H9 (cell line): ENCODE data around the gene SNX30. TPM values are rescaled to one million over a fixed set of nuclear protein-coding genes. Genes with fewer than 3 reads are reported as not detected.

Experiments
- DNase-seq: peaks from one replicate; pipeline ENCODE4 v3.0.0-alpha.2; 2017
- H2AFZ ChIP-seq: one replicate; pipeline ENCODE4 v1.6.1; 2013; ENCODE audit warnings: mild to moderate bottlenecking, low read length, control low read depth, moderate library complexity
- H2AK5ac ChIP-seq: 2 replicates; pipeline ENCODE4 v1.6.1; 2013; ENCODE audit warnings: low read length, control low read depth, mixed read lengths; ENCODE audit not compliant: insufficient read length
- H2BK120ac ChIP-seq: one replicate; pipeline ENCODE4 v1.6.1; 2013; ENCODE audit warnings: low read depth, mild to moderate bottlenecking, low read length, control low read depth, inconsistent platforms; ENCODE audit not compliant: poor library complexity, severe bottlenecking
- H2BK12ac ChIP-seq: 2 replicates; pipeline ENCODE4 v1.6.1; 2013; ENCODE audit warnings: low read length, control low read depth, mixed read lengths, low read depth; ENCODE audit not compliant: insufficient read length
- H2BK15ac ChIP-seq: 2 replicates; pipeline ENCODE4 v1.6.1; 2013; ENCODE audit warnings: low read depth, low read length, control low read depth
- H2BK20ac ChIP-seq: one replicate; pipeline ENCODE4 v1.6.1; 2013; ENCODE audit warnings: low read depth, mild to moderate bottlenecking, low read length, control low read depth, inconsistent platforms; ENCODE audit not compliant: poor library complexity, severe bottlenecking
- H2BK5ac ChIP-seq: 2 replicates; pipeline ENCODE4 v1.6.1; 2013; ENCODE audit warnings: low read length, control low read depth, mixed read lengths; ENCODE audit not compliant: insufficient read length
- H3K14ac ChIP-seq: 2 replicates; pipeline ENCODE4 v1.6.1; 2013; ENCODE audit warnings: low read length, control low read depth; ENCODE audit not compliant: insufficient read depth
- H3K18ac ChIP-seq: 2 replicates; pipeline ENCODE4 v1.6.1; 2013; ENCODE audit warnings: low read depth, mild to moderate bottlenecking, mixed read lengths, low read length, control low read depth; ENCODE audit not compliant: insufficient read length
- H3K23ac ChIP-seq: 2 replicates; pipeline ENCODE4 v1.6.1; 2013; ENCODE audit warnings: low read length, control low read depth, mixed read lengths, low read depth; ENCODE audit not compliant: insufficient read length
- H3K23me2 ChIP-seq: 2 replicates; pipeline ENCODE4 v1.6.1; 2013; ENCODE audit warnings: low read depth, mild to moderate bottlenecking, mixed read lengths, low read length, control low read depth; ENCODE audit not compliant: insufficient read length, poor library complexity, severe bottlenecking
- H3K27ac ChIP-seq: 2 replicates; pipeline ENCODE4 v1.5.1; 2013; ENCODE audit warnings: low read length, control low read depth, mixed read lengths, low read depth; ENCODE audit not compliant: insufficient read length
- H3K27me3 ChIP-seq: 2 replicates; pipeline ENCODE4 v1.6.1; 2013; ENCODE audit warnings: low read length, control low read depth, inconsistent platforms; ENCODE audit not compliant: insufficient read depth
- H3K4ac ChIP-seq: 2 replicates; pipeline ENCODE4 v1.6.1; 2013; ENCODE audit warnings: low read depth, mild to moderate bottlenecking, control low read depth, inconsistent platforms, low read length, moderate library complexity
- H3K4me1 ChIP-seq: 2 replicates; pipeline ENCODE4 v1.6.1; 2013; ENCODE audit warnings: low read length, control low read depth, inconsistent platforms; ENCODE audit not compliant: insufficient read depth
- H3K4me2 ChIP-seq: 2 replicates; pipeline ENCODE4 v1.6.1; 2013; ENCODE audit warnings: low read length, control low read depth, mixed read lengths; ENCODE audit not compliant: insufficient read length, insufficient read depth
- H3K56ac ChIP-seq: 2 replicates; pipeline ENCODE4 v1.6.1; 2013; ENCODE audit warnings: low read depth, mild to moderate bottlenecking, mixed read lengths, low read length, control low read depth; ENCODE audit not compliant: insufficient read length
- H3K79me1 ChIP-seq: 2 replicates; pipeline ENCODE4 v1.6.1; 2013; ENCODE audit warnings: low read depth, mild to moderate bottlenecking, moderate library complexity, low read length, control low read depth, inconsistent platforms; ENCODE audit not compliant: insufficient read depth, poor library complexity, severe bottlenecking
- H3K79me2 ChIP-seq: 2 replicates; pipeline ENCODE4 v1.6.1; 2013; ENCODE audit warnings: low read length, control low read depth, inconsistent platforms; ENCODE audit not compliant: insufficient read depth
- H3K9ac ChIP-seq: 2 replicates; pipeline ENCODE4 v1.6.1; 2013; ENCODE audit warnings: low read length, control low read depth, mixed read lengths; ENCODE audit not compliant: insufficient read length; ENCODE audit errors: extremely low read depth
- H3K9me3 ChIP-seq: one replicate; pipeline ENCODE4 v1.6.1; 2013; ENCODE audit warnings: low read depth, low read length, inconsistent platforms; ENCODE audit not compliant: control insufficient read depth
- H3T11ph ChIP-seq: one replicate; pipeline ENCODE4 v1.6.1; 2013; ENCODE audit warnings: mild to moderate bottlenecking, low read length, control low read depth, inconsistent platforms
- H4K20me1 ChIP-seq: one replicate; pipeline ENCODE4 v1.6.1; 2013; ENCODE audit not compliant: control insufficient read depth, insufficient read length, insufficient read depth
- H4K5ac ChIP-seq: 2 replicates; pipeline ENCODE4 v1.6.1; 2013; ENCODE audit warnings: low read depth, mild to moderate bottlenecking, mixed read lengths, low read length, control low read depth; ENCODE audit not compliant: insufficient read length
- H4K8ac ChIP-seq: replicated peaks from 2 replicates; pipeline ENCODE4 v1.6.1; 2013; ENCODE audit warnings: low read length, control low read depth, mixed read lengths, low read depth; ENCODE audit not compliant: insufficient read length
- H4K91ac ChIP-seq: 2 replicates; pipeline ENCODE4 v1.6.1; 2013; ENCODE audit warnings: low read depth, mild to moderate bottlenecking, moderate library complexity, mixed read lengths, low read length, control low read depth; ENCODE audit not compliant: insufficient read length
- H3K27ac Mint-ChIP-seq, 3 experiments: 2 replicates in 2 of 3; 3 replicates in 1 of 3; pipeline ENCODE4 v1.8.0; 2020 to 2021; ENCODE audit warnings: mixed read lengths in 3 of 3, mild to moderate bottlenecking in 1 of 3, moderate library complexity in 1 of 3
- H3K27me3 Mint-ChIP-seq: 2 replicates; pipeline ENCODE4 v1.8.0; 2021; ENCODE audit warnings: low read depth, mild to moderate bottlenecking, moderate library complexity, mixed read lengths
- H3K36me3 Mint-ChIP-seq, 3 experiments: 2 replicates in 2 of 3; 3 replicates in 1 of 3; pipeline ENCODE4 v1.8.0; 2020 to 2021; ENCODE audit warnings: low read depth in 3 of 3, mixed read lengths in 3 of 3; ENCODE audit not compliant: insufficient read depth in 1 of 3
- H3K4me1 Mint-ChIP-seq, 2 experiments: 2 replicates each; pipeline ENCODE4 v1.8.0; 2020; ENCODE audit warnings: mixed read lengths in 2 of 2
- H3K4me3 Mint-ChIP-seq, 2 experiments: 2 replicates in 1 of 2; 3 replicates in 1 of 2; pipeline ENCODE4 v1.8.0; 2020 to 2021; ENCODE audit warnings: mild to moderate bottlenecking in 2 of 2, mixed read lengths in 2 of 2, moderate library complexity in 1 of 2
- H3K9me3 Mint-ChIP-seq, 2 experiments: 2 replicates in 1 of 2; 3 replicates in 1 of 2; pipeline ENCODE4 v1.8.0; 2020; ENCODE audit warnings: mild to moderate bottlenecking in 2 of 2, mixed read lengths in 2 of 2, moderate library complexity in 1 of 2
- WGBS: extraction: QIAGEN DNeasy Blood & Tissue Kit; methylation state at CpG from one replicate; pipeline ENCODE4 v1.1.7; 2013; ENCODE audit warnings: missing lambda C conversion rate, low lambda C conversion rate, mixed read lengths; ENCODE audit not compliant: insufficient read length; ENCODE audit errors: extremely low coverage; 5-methylcytosine and 5-hydroxymethylcytosine counted together
- total RNA-seq: library from RNA; stranded (reverse); gene quantifications from 2 replicates; pipeline ENCODE4 v1.2.1, GENCODE V29; 2021
- TF ChIP-seq, protein P1 (sequence below): fragments of 200-600 bp; sonication (generic); conservative IDR thresholded peaks from 3 replicates; pipeline ENCODE4 v1.8.0; 2021; ENCODE audit warnings: antibody characterized with exemption, mild to moderate bottlenecking

Gene SNX30
- total RNA-seq, 1 experiment from 2014 or later: 10.3 TPM

DNA sequence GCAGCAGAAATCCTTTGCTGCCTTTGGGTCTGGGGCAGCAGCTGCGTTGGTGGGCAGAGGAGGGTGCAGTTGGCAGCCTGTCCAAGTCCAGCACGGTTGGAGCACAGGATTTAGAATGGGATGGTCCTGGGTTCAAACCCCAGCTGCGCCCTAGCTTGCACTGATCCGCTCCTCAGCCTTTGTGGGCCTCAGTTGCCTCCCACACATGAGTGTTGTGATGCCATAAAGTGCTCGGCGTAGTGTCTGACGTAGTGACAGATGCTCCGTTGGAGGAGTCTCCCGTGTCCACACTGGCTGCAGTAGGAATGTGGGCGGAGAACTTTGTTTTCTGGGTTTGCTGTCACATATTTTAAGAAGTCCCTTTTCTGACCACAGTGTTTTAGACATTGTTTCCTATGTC, 104.1 kb downstream of the SNX30 start:
- peaks cover 4 to 7% of the 10 kb centered on the region in 2 experiments for H3K4me1 Mint-ChIP-seq
- no peak overlapping the region for H3K23ac ChIP-seq

More for the DNA sequence above, 104.1 kb downstream of the SNX30 start:
- Histone ChIP-seq H4K20me1 (peaks cover 3% of the 10 kb centered on the region), H2BK120ac (no peak overlapping the region), H3K23me2 (no peaks in the 10 kb centered on the region), H3K56ac (no peak overlapping the region), H3K27me3 (no peaks in the 10 kb centered on the region), H2AK5ac (no peak overlapping the region), H3K79me1 (no peaks in the 10 kb centered on the region), H3K4me1 (no peaks in the 10 kb centered on the region), H3T11ph (no peak overlapping the region), H4K5ac (no peak overlapping the region), H3K9me3 (no peaks in the 10 kb centered on the region), H3K14ac (no peak overlapping the region), H3K18ac (no peak overlapping the region), H2BK20ac (no peak overlapping the region), H2BK12ac (no peak overlapping the region), H3K4me2 (no peak overlapping the region), H3K4ac (no peak overlapping the region), H4K91ac (no peak overlapping the region), H3K9ac (no peak overlapping the region), H4K8ac (no peak overlapping the region), H2BK15ac (no peak overlapping the region), H3K27ac (no peak overlapping the region), H2AFZ (no peak overlapping the region), H2BK5ac (no peak overlapping the region), H3K79me2 (no peaks in the 10 kb centered on the region)
- WGBS: no CpG with 5 or more reads among the region's 10 CpGs
- no peak overlapping the region for H3K4me3 Mint-ChIP-seq
- H3K27me3 Mint-ChIP-seq: no peaks in the 10 kb centered on the region
- TF ChIP-seq, protein P1, sequence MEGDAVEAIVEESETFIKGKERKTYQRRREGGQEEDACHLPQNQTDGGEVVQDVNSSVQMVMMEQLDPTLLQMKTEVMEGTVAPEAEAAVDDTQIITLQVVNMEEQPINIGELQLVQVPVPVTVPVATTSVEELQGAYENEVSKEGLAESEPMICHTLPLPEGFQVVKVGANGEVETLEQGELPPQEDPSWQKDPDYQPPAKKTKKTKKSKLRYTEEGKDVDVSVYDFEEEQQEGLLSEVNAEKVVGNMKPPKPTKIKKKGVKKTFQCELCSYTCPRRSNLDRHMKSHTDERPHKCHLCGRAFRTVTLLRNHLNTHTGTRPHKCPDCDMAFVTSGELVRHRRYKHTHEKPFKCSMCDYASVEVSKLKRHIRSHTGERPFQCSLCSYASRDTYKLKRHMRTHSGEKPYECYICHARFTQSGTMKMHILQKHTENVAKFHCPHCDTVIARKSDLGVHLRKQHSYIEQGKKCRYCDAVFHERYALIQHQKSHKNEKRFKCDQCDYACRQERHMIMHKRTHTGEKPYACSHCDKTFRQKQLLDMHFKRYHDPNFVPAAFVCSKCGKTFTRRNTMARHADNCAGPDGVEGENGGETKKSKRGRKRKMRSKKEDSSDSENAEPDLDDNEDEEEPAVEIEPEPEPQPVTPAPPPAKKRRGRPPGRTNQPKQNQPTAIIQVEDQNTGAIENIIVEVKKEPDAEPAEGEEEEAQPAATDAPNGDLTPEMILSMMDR: no peak
- no peak for DNase-seq
- no peak overlapping the region for H3K27ac Mint-ChIP-seq
- peaks cover 0 to 15% (median 0%) of the 10 kb centered on the region in 3 experiments; a peak in 3 of 7 replicates for H3K36me3 Mint-ChIP-seq
- H3K9me3 Mint-ChIP-seq: no peaks in the 10 kb centered on the region; a peak in 1 of 5 replicates
